ENCODE data around the gene DYNLT1.

DNA sequence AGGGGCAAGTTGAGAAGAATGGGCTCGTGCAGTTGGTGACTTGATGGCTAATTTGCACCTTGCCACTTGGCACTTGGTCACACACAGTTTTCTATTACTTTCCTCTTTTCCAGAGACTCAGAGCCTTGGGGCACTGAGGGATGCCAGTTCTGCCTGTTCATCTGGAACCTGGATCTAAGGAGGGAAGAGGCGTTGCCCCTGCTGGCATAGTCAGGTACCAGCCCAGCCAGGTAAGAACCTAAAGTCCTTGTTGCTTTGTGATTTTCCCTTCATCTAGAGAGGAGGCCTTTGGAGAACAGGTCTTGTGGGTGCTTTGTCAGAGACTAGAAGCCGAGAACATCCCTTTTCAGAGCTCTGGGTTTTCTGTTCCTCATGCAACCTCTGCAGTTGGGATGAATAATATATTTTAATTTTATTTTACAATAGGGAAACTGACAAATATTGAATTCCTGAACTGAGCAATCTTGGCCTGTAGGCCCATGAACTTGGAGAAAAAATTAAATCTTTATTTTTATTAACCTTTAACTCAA, 16.7 kb upstream of the DYNLT1 start:
- no peak for TF ChIP-seq BHLHE40 (IDR thresholded peaks at IDR 0.05; ENCODE audit: borderline replicate concordance)
- TF ChIP-seq FOXK2 (IDR thresholded peaks at IDR 0.05): no peak
- TF ChIP-seq HDGF (IDR thresholded peaks at IDR 0.05; ENCODE audit: borderline replicate concordance): no peak
- no peak for TF ChIP-seq LEF1 (IDR thresholded peaks at IDR 0.05; ENCODE audit: borderline replicate concordance)
- TF ChIP-seq SUZ12 (IDR thresholded peaks at IDR 0.05): no peak

Measured in HEK293T (cell line).